Colonic mucosa (tissue), 4 donors: Measurements from ENCODE around the gene PRKACA. TPM values are rescaled to one million over a fixed set of nuclear protein-coding genes. Genes with fewer than 3 reads are reported as not detected.

Source experiments
- DNase-seq: peaks from one replicate; pipeline ENCODE4 v3.0.0-alpha.2; 2020
- H3K27ac ChIP-seq: fragments of 200-600 bp; one replicate; pipeline ENCODE4 v1.8.0; 2021
- H3K27me3 ChIP-seq: fragments of 200-600 bp; one replicate; pipeline ENCODE4 v1.8.0; 2021
- H3K36me3 ChIP-seq: fragments of 200-600 bp; one replicate; pipeline ENCODE4 v1.8.0; 2021
- H3K4me1 ChIP-seq: fragments of 200-600 bp; one replicate; pipeline ENCODE4 v1.8.0; 2021; ENCODE audit warnings: mild to moderate bottlenecking
- H3K4me3 ChIP-seq: fragments of 200-600 bp; one replicate; pipeline ENCODE4 v1.8.0; 2021
- H3K9ac ChIP-seq, 2 donors: one replicate each; pipeline ENCODE4 v1.7.0; 2013; ENCODE audit warnings: control low read depth in 2 of 2, low read depth in 2 of 2, low read length in 2 of 2
- H3K9me3 ChIP-seq: fragments of 200-600 bp; one replicate; pipeline ENCODE4 v1.8.0; 2021
- intact Hi-C: fragments of 100-400 bp; cut with DNase I; formaldehyde crosslinking; loops from one replicate; pipeline ENCODE4 v1.14.1; 2022
- total RNA-seq, 2 donors: library from RNA; stranded (reverse); fragmentation: NEBNext Ultra II Directional in 1 of 2; extraction: Animal tissue kit (Norgen Biotek cat#: 25700) in 1 of 2; gene quantifications; one replicate each; pipeline ENCODE4 v1.2.1, GENCODE V29; 2021
- TF ChIP-seq, protein P1 (sequence below): fragments of 200-600 bp; IDR thresholded peaks from one replicate; pipeline ENCODE4 v1.8.0; 2022; ENCODE audit warnings: antibody characterized with exemption, mild to moderate bottlenecking
- donor health status: healthy.
- donor health status: DM: no; HTN: no; CAD: no.
- donor health status: DM: no; HTN: no; CAD: no.

Gene PRKACA
- total RNA-seq, 2 donors from 2014 or later = 71.0 to 89.3 TPM

DNA sequence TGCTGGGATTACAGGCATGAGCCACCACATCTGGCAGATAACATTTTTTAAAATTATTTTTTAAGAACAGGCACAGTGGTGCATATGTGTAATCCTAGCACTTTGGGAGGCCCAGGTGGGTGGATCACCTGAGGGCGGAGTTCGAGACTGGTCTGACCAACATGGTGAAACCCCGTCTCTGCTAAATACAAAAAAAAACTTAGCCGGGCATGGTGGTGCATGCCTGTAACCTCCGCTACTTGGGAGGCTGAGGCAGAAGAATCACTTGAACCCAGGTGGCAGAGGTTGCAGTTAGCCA, 55.1 kb downstream of the PRKACA start:
- intact Hi-C loops = no loop called here
- DNase-seq = no peak
- Histone ChIP-seq H3K4me3 (no peak overlapping the region), H3K27me3 (peaks cover 4% of the 10 kb centered on the region), H3K4me1 (peaks cover 3% of the 10 kb centered on the region), H3K27ac (no peak overlapping the region), H3K9me3 (no peaks in the 10 kb centered on the region), H3K9ac (no peak overlapping the region), H3K36me3 (no peaks in the 10 kb centered on the region)
- TF ChIP-seq, protein P1, sequence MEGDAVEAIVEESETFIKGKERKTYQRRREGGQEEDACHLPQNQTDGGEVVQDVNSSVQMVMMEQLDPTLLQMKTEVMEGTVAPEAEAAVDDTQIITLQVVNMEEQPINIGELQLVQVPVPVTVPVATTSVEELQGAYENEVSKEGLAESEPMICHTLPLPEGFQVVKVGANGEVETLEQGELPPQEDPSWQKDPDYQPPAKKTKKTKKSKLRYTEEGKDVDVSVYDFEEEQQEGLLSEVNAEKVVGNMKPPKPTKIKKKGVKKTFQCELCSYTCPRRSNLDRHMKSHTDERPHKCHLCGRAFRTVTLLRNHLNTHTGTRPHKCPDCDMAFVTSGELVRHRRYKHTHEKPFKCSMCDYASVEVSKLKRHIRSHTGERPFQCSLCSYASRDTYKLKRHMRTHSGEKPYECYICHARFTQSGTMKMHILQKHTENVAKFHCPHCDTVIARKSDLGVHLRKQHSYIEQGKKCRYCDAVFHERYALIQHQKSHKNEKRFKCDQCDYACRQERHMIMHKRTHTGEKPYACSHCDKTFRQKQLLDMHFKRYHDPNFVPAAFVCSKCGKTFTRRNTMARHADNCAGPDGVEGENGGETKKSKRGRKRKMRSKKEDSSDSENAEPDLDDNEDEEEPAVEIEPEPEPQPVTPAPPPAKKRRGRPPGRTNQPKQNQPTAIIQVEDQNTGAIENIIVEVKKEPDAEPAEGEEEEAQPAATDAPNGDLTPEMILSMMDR = no peak

DNA sequence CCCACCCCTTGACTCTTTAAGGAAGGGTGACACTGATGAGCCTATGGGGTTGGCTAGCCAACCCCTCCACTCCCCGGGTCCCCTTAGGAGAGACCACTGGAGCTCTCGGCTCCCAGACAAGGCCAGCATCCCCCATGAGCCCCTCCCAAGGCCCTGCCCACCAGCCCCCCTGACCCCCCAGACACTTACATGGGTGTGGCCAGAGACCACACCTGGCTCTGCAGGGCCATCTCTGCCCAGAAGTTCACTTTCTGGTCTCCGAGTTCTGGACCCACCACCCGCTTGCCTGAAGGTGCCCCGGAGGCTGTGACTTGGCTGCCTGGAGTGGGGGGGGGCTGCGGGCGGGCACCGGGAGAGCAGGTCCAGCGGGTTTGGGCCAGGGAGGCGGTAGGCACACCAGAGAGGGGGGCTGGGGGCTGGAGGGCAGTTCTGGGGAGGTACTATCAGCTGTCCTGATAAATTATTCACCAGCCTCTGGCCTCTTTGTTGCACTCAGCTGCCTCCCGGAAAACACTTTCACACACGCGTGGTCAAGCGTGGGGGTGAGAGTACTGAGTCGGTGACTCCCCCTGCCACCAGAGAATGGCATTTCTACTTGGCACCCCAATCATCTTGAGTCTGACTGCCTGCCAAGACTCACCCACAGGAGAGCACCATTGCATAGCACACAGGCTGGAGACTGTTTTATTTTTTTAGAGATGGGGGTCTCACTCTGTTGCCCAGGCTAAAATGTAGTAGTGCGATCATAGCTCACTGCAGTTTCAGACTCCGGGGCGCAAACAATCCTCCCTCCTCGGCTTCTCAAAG, 55.6 kb downstream of the PRKACA start, which contains the start of gene PALM3:
PALM3 (minus strand) TSS at position 326 of the 807 bp plus-strand sequence; CDS start at position 230, 96 bp downstream.
- no peak for DNase-seq
- Histone ChIP-seq H3K36me3 (no peaks in the 10 kb centered on the region), H3K9ac (no peak within 1 kb of the TSS), H3K9me3 (no peaks in the 10 kb centered on the region), H3K4me1 (peaks cover 3% of the 10 kb centered on the region), H3K4me3 (no peak within 1 kb of the TSS), H3K27ac (no peak within 1 kb of the TSS), H3K27me3 (peaks cover 4% of the 10 kb centered on the region)
- intact Hi-C loops = no loop called here
- TF ChIP-seq, protein P1 = no peak

DNA sequence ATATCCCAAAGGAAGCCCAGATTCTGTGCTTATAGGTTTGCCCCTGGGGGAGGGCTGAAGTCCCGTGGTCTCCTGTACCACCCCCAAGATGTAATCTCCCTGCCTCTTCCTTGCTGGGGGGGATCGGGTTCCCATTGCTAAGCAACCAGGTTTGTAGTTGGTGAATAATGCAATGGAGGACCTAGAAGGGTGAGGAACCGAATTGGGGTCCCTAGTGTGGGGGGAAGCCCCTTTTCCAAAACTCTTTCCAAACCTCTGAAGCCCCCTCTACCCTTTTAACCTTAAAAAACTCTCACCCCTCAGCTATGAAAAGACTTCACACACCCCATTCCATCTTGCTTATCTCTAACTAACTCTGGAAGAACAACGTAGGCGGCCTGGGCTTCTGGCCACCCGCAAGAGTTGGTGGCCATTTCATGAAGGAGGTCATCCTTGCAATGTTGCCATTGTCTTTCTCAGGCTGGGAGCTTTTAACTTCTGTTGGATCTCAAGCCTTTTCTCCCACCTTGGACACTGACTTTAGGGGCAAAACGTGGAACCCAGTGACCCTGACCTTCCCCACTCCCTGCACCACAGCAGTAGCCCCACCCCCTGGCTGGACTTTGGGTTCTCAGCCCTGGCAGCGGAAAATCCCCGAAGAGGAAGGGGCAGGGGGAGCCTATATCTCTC, 56.3 kb downstream of the PRKACA start:
- no peak for DNase-seq

DNA sequence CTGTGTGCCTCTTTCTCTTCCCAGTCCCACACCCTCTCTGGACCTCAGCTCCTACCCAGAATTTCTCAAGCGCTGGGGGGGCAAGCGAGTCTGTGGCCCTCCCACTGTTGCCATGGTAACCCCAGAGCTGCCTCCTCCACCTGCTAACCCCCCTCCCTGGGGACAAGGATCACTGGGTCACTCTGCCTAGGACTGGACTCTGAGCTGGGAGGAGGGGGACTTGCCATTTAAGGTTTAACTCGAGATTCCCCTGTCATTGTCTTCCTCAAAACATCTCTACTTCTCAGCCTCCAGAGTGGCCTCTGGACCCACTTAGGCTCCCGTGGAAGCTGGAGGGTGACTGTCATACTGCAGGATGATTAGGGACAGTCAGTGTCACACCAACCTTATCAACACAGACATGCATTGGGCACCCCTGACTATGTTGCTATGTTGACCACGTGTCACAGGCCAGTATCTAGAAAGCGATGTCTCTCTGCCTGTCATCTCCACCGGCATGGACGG, 57.9 kb downstream of the PRKACA start:
- Histone ChIP-seq H3K36me3 (no peaks in the 10 kb centered on the region), H3K27ac (no peak overlapping the region), H3K9me3 (no peaks in the 10 kb centered on the region), H3K9ac (no peak overlapping the region), H3K4me1 (peaks cover 3% of the 10 kb centered on the region), H3K27me3 (peaks cover 4% of the 10 kb centered on the region), H3K4me3 (no peak overlapping the region)
- TF ChIP-seq, protein P1 = no peak
- intact Hi-C loops = no loop called here
- no peak for DNase-seq

More for the DNA sequence above, 56.3 kb downstream of the PRKACA start:
- TF ChIP-seq, protein P1 = no peak
- Histone ChIP-seq H3K9me3 (no peaks in the 10 kb centered on the region), H3K27ac (no peak overlapping the region), H3K27me3 (peaks cover 4% of the 10 kb centered on the region), H3K9ac (no peak overlapping the region), H3K4me3 (no peak overlapping the region), H3K4me1 (peaks cover 3% of the 10 kb centered on the region), H3K36me3 (no peaks in the 10 kb centered on the region)
- intact Hi-C loops = no loop called here

DNA sequence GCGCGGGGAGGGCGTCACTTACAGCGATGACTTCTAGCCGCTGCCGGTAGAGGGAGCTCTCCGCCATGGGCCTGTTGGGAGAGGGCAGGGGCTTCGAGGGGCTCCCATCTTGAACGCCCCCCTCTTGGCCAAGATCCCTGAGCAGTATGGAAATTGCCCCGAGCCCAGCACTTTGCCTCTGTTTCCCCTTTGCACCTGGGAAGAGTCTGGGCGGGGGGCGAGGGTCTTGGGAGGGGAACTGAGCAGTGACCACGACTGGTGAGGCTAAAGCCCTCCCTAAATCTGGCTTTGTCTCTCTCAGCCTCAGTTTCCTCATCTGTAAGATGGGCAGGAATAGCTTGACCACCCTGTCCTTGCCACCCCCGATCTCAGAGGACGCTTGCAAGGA, 58.5 kb downstream of the PRKACA start:
- intact Hi-C loops = no loop called here
- TF ChIP-seq, protein P1 = peak; percentile 48
- peaks cover 4% of the 10 kb centered on the region for H3K27me3 ChIP-seq

More for the DNA sequence above, 58.5 kb downstream of the PRKACA start:
- H3K4me3 ChIP-seq = no peak overlapping the region
- no peak overlapping the region for H3K27ac ChIP-seq
- no peak for DNase-seq
- no peak overlapping the region for H3K9ac ChIP-seq
- H3K36me3 ChIP-seq = no peaks in the 10 kb centered on the region
- H3K9me3 ChIP-seq = no peaks in the 10 kb centered on the region
- H3K4me1 ChIP-seq = peaks cover 3% of the 10 kb centered on the region
